Stimulated activated CD4-positive, alpha-beta T cell treated with anti-CD3 and anti-CD28 coated beads, TNF-alpha, amount 100 ng/mL, for 24 hours (primary cell): Measurements from ENCODE around the gene DCAF15.

ENCODE experiments used
- DNase-seq, 3 experiments: peaks; one replicate each; pipeline ENCODE4 v3.0.0-alpha.2; 2020; ENCODE audit warnings: low read depth in 3 of 3

Gene DCAF15

GRCh38 chr19:13931391-13932148 lies 20.7 kb upstream of the DCAF15 start:
- DNase-seq: no peak

- DNase-seq: no peak
Observed at GRCh38 chr19:13932149-13932637, 20.1 kb upstream of the DCAF15 start.

- DNase-seq: no peak
Observed at GRCh38 chr19:13932911-13933393, 19.4 kb upstream of the DCAF15 start.

- no peak for DNase-seq
Observed at GRCh38 chr19:13934785-13935109, 17.6 kb upstream of the DCAF15 start.

- DNase-seq: no peak
Observed at GRCh38 chr19:13935765-13936510, 16.4 kb upstream of the DCAF15 start.

GRCh38 chr19:13937479-13938300 lies 14.6 kb upstream of the DCAF15 start:
- DNase-seq: no peak

- no peak for DNase-seq
Observed at GRCh38 chr19:13938301-13939064, 13.8 kb upstream of the DCAF15 start, which contains the start of gene PODNL1. Gene PODNL1, minus strand, starts transcription at chr19:13938417. Its CDS starts 236 bp downstream, at chr19:13938181.

- DNase-seq: no peak
Observed at GRCh38 chr19:13942023-13942684, 10.2 kb upstream of the DCAF15 start.

- no peak for DNase-seq
Observed at GRCh38 chr19:13946414-13946813, 5.9 kb upstream of the DCAF15 start.

- no peak for DNase-seq
Observed at GRCh38 chr19:13951043-13951442, 1.3 kb upstream of the DCAF15 start.

- DNase-seq: no peak
Observed at GRCh38 chr19:13951799-13952153, 533 bp upstream of the DCAF15 start.

- no peak for DNase-seq
Observed at GRCh38 chr19:13952931-13953531, 722 bp downstream of the DCAF15 start.

- DNase-seq: no peak
Observed at GRCh38 chr19:13954185-13954584, 1.9 kb downstream of the DCAF15 start.

- DNase-seq: no peak
Observed at GRCh38 chr19:13955662-13956364, 3.5 kb downstream of the DCAF15 start.

- no peak for DNase-seq
Observed at GRCh38 chr19:13956365-13956744, 4.0 kb downstream of the DCAF15 start.

- DNase-seq: no peak
Observed at GRCh38 chr19:13957051-13957450, 4.7 kb downstream of the DCAF15 start.

- no peak for DNase-seq
Observed at GRCh38 chr19:13958043-13958442, 5.7 kb downstream of the DCAF15 start.

GRCh38 chr19:13959141-13959961 lies 7.0 kb downstream of the DCAF15 start:
- no peak for DNase-seq
